K562 (cell line): ENCODE data around the gene HS2ST1. TPM values are rescaled to one million over a fixed set of nuclear protein-coding genes. Genes with fewer than 3 reads are reported as not detected.

ENCODE experiments used
- ADNP ChIP-seq: fragments of 200-800 bp; sonication (Bioruptor generic); IDR thresholded peaks from 2 replicates; pipeline ENCODE4 v1.6.1; 2016; ENCODE audit warnings: missing genetic modification characterization, missing compliant biosample characterization
- KDM1A ChIP-seq, 2 experiments: fragments of 450-650 bp; IDR thresholded peaks; 2 replicates each; pipeline ENCODE4 v1.6.1; 2016; ENCODE audit warnings: mild to moderate bottlenecking in 2 of 2
- MXI1 ChIP-seq: IDR thresholded peaks from 2 replicates; pipeline ENCODE4 v1.6.1; 2011; ENCODE audit warnings: low read depth, mild to moderate bottlenecking, improper control_type of control experiment, low read length
- MYNN ChIP-seq, 2 experiments: sonication (generic); formaldehyde crosslinking in 1 of 2; IDR thresholded peaks; 2 replicates each; pipeline versions ENCODE4 v1.5.0 to v1.6.1; 2016 to 2020; ENCODE audit warnings: antibody characterized with exemption in 1 of 2, missing genetic modification reagents in 1 of 2
- RNF2 ChIP-seq: sonication (generic); IDR thresholded peaks from 2 replicates; pipeline ENCODE4 v1.6.1; 2016
- VEZF1 ChIP-seq: fragments of 200-800 bp; sonication (Bioruptor generic); IDR thresholded peaks from 2 replicates; pipeline ENCODE4 v1.6.1; 2017; ENCODE audit warnings: missing genetic modification characterization, missing compliant biosample characterization
- ZNF134 ChIP-seq: fragments of 250-450 bp; sonication (Bioruptor Pico); conservative IDR thresholded peaks from 2 replicates; pipeline ENCODE4 v1.4.0; 2020
- ZSCAN29 ChIP-seq: fragments of 450-650 bp; IDR thresholded peaks from 2 replicates; pipeline ENCODE4 v1.6.1; 2017
- ZSCAN32 ChIP-seq: fragments of 450-650 bp; formaldehyde crosslinking; IDR thresholded peaks from 2 replicates; pipeline ENCODE4 v1.4.0; 2020; ENCODE audit warnings: mild to moderate bottlenecking, moderate library complexity
- polyA plus RNA-seq, 8 experiments: library from polyadenylated mRNA; depleted of rRNA in 4 of 8; stranded (reverse) in 5 of 8; unstranded in 3 of 8; fragments of >200 nt; fragmentation: Nextera tagmentation in 2 of 8; fragmentation: Illumina TruSeq in 1 of 8; extraction: Ambion mirVana in 2 of 8; extraction: Trizol in 1 of 8; gene quantifications; 2 replicates each; pipeline versions ENCODE4 v1.2.1 to v1.2.3, GENCODE V29; 2011 to 2014; ENCODE audit warnings: inconsistent platforms in 1 of 8, missing spikeins in 1 of 8
- total RNA-seq, 7 experiments: library from RNA; depleted of rRNA in 6 of 7; stranded (reverse); fragments of >200 nt in 6 of 7; fragmentation: Illumina TruSeq in 2 of 7; extraction: Trizol in 2 of 7; gene quantifications; 2 replicates each; pipeline versions ENCODE4 v1.2.1 to v1.2.3, GENCODE V29; 2011 to 2021; ENCODE audit warnings: low replicate concordance in 1 of 7
- TF ChIP-seq, protein P1 (sequence below): IDR thresholded peaks from 2 replicates; pipeline ENCODE4 v1.6.1; 2011; ENCODE audit warnings: borderline replicate concordance, low read depth, mild to moderate bottlenecking, moderate library complexity, low read length; ENCODE audit not compliant: insufficient read depth, poor library complexity, severe bottlenecking
- TF ChIP-seq, protein P2 (sequence below): fragments of 250-450 bp; sonication (Bioruptor Pico); IDR thresholded peaks from 2 replicates; pipeline ENCODE4 v1.9.0; 2021; ENCODE audit warnings: mild to moderate bottlenecking
- TF ChIP-seq, protein P3 (sequence below): fragments of 250-450 bp; sonication (Bioruptor Pico); IDR thresholded peaks from 2 replicates; pipeline ENCODE4 v1.8.0; 2021; ENCODE audit warnings: moderate library complexity, mild to moderate bottlenecking, inconsistent platforms
- TF ChIP-seq, protein P4 (sequence below): fragments of 450-650 bp; IDR thresholded peaks from 2 replicates; pipeline ENCODE4 v1.6.1; 2016; ENCODE audit warnings: mild to moderate bottlenecking, moderate library complexity

Gene HS2ST1
- total and polyA plus RNA-seq, 9 of the 15 experiments (the other 6 are each of a cell fraction or from before 2014, with no cell fraction given): 7.7 to 43.3 (median 25.8) TPM

DNA sequence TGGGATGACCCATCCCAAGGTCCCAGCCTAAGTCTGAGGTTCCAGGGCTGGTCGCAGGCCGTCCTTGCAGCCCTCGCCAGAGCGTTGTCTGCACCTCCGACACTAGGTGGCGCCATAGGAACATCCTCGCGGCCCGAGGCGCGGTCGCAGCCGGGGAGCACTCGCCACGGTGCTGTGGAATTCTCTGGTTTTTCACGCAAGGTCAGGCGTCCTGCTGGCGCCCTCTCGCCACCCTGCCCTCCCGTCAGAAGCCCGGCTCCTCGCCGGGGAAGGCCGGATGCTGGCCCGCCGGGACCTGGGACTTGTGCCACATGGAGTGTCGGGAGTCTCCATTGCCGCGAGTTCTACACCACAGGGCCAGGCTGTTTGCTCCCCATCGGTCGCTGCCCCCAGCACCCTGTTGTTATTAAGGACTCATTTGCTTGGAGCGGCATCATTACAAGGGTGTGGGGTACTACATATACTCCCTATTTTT is 217.4 kb downstream of the HS2ST1 start (continued):
- TF ChIP-seq, protein P1, sequence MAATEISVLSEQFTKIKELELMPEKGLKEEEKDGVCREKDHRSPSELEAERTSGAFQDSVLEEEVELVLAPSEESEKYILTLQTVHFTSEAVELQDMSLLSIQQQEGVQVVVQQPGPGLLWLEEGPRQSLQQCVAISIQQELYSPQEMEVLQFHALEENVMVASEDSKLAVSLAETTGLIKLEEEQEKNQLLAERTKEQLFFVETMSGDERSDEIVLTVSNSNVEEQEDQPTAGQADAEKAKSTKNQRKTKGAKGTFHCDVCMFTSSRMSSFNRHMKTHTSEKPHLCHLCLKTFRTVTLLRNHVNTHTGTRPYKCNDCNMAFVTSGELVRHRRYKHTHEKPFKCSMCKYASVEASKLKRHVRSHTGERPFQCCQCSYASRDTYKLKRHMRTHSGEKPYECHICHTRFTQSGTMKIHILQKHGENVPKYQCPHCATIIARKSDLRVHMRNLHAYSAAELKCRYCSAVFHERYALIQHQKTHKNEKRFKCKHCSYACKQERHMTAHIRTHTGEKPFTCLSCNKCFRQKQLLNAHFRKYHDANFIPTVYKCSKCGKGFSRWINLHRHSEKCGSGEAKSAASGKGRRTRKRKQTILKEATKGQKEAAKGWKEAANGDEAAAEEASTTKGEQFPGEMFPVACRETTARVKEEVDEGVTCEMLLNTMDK: peak; percentile 57
- TF ChIP-seq VEZF1: 0 out of 2 replicates have a peak, but pooled peaks have one; percentile 10
- no peak for TF ChIP-seq ZSCAN29
- TF ChIP-seq, protein P2, sequence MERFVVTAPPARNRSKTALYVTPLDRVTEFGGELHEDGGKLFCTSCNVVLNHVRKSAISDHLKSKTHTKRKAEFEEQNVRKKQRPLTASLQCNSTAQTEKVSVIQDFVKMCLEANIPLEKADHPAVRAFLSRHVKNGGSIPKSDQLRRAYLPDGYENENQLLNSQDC: no peak
- no peak for TF ChIP-seq RNF2
- no peak for TF ChIP-seq ADNP (tag)
- no peak for TF ChIP-seq ZSCAN32 (CRISPR knock-in tag)
- TF ChIP-seq MXI1: no peak
- TF ChIP-seq KDM1A (IDR thresholded peaks at IDR 0.05): no peak
- no peak for TF ChIP-seq ZNF134
- TF ChIP-seq, protein P3, sequence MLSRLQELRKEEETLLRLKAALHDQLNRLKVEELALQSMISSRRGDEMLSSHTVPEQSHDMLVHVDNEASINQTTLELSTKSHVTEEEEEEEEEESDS: no peak
- TF ChIP-seq, protein P4, sequence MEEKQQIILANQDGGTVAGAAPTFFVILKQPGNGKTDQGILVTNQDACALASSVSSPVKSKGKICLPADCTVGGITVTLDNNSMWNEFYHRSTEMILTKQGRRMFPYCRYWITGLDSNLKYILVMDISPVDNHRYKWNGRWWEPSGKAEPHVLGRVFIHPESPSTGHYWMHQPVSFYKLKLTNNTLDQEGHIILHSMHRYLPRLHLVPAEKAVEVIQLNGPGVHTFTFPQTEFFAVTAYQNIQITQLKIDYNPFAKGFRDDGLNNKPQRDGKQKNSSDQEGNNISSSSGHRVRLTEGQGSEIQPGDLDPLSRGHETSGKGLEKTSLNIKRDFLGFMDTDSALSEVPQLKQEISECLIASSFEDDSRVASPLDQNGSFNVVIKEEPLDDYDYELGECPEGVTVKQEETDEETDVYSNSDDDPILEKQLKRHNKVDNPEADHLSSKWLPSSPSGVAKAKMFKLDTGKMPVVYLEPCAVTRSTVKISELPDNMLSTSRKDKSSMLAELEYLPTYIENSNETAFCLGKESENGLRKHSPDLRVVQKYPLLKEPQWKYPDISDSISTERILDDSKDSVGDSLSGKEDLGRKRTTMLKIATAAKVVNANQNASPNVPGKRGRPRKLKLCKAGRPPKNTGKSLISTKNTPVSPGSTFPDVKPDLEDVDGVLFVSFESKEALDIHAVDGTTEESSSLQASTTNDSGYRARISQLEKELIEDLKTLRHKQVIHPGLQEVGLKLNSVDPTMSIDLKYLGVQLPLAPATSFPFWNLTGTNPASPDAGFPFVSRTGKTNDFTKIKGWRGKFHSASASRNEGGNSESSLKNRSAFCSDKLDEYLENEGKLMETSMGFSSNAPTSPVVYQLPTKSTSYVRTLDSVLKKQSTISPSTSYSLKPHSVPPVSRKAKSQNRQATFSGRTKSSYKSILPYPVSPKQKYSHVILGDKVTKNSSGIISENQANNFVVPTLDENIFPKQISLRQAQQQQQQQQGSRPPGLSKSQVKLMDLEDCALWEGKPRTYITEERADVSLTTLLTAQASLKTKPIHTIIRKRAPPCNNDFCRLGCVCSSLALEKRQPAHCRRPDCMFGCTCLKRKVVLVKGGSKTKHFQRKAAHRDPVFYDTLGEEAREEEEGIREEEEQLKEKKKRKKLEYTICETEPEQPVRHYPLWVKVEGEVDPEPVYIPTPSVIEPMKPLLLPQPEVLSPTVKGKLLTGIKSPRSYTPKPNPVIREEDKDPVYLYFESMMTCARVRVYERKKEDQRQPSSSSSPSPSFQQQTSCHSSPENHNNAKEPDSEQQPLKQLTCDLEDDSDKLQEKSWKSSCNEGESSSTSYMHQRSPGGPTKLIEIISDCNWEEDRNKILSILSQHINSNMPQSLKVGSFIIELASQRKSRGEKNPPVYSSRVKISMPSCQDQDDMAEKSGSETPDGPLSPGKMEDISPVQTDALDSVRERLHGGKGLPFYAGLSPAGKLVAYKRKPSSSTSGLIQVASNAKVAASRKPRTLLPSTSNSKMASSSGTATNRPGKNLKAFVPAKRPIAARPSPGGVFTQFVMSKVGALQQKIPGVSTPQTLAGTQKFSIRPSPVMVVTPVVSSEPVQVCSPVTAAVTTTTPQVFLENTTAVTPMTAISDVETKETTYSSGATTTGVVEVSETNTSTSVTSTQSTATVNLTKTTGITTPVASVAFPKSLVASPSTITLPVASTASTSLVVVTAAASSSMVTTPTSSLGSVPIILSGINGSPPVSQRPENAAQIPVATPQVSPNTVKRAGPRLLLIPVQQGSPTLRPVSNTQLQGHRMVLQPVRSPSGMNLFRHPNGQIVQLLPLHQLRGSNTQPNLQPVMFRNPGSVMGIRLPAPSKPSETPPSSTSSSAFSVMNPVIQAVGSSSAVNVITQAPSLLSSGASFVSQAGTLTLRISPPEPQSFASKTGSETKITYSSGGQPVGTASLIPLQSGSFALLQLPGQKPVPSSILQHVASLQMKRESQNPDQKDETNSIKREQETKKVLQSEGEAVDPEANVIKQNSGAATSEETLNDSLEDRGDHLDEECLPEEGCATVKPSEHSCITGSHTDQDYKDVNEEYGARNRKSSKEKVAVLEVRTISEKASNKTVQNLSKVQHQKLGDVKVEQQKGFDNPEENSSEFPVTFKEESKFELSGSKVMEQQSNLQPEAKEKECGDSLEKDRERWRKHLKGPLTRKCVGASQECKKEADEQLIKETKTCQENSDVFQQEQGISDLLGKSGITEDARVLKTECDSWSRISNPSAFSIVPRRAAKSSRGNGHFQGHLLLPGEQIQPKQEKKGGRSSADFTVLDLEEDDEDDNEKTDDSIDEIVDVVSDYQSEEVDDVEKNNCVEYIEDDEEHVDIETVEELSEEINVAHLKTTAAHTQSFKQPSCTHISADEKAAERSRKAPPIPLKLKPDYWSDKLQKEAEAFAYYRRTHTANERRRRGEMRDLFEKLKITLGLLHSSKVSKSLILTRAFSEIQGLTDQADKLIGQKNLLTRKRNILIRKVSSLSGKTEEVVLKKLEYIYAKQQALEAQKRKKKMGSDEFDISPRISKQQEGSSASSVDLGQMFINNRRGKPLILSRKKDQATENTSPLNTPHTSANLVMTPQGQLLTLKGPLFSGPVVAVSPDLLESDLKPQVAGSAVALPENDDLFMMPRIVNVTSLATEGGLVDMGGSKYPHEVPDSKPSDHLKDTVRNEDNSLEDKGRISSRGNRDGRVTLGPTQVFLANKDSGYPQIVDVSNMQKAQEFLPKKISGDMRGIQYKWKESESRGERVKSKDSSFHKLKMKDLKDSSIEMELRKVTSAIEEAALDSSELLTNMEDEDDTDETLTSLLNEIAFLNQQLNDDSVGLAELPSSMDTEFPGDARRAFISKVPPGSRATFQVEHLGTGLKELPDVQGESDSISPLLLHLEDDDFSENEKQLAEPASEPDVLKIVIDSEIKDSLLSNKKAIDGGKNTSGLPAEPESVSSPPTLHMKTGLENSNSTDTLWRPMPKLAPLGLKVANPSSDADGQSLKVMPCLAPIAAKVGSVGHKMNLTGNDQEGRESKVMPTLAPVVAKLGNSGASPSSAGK: no peak
- TF ChIP-seq MYNN (IDR thresholded peaks at IDR 0.05): 0 out of 2 replicates have a peak, but pooled peaks have one; percentile 22
- TF ChIP-seq MYNN (CRISPR knock-in tag; IDR thresholded peaks at IDR 0.05): no peak
